H1 (cell line): ENCODE results near the gene TPO. TPM values are rescaled to one million over a fixed set of nuclear protein-coding genes. Genes with fewer than 3 reads are reported as not detected.

ENCODE experiments used
- CTBP2 ChIP-seq: IDR thresholded peaks from 2 replicates; pipeline ENCODE4 v1.7.0; 2011; ENCODE audit warnings: borderline replicate concordance, mild to moderate bottlenecking, moderate library complexity, mixed read lengths, low read length; ENCODE audit not compliant: insufficient read depth, insufficient read length
- TAF1 ChIP-seq: IDR thresholded peaks from 2 replicates; pipeline ENCODE4 v1.6.1; 2011; ENCODE audit warnings: mild to moderate bottlenecking, low read depth, low read length
- polyA plus RNA-seq, 7 experiments: library from polyadenylated mRNA; depleted of rRNA in 3 of 7; stranded (reverse) in 5 of 7; unstranded in 2 of 7; fragments of >200 nt in 5 of 7; fragments of 200-250 nt in 2 of 7; gene quantifications; 1 replicate in 5 of 7; 2 replicates in 1 of 7; 4 replicates in 1 of 7; pipeline versions ENCODE4 v1.2.1 to v1.2.3, GENCODE V29; 2011 to 2013; ENCODE audit warnings: missing spikeins in 2 of 7, mixed read lengths in 2 of 7
- total RNA-seq: library from RNA; stranded (reverse); fragmentation: NEBNext Ultra II Directional; extraction: Animal tissue kit (Norgen Biotek cat#: 25700); gene quantifications from 2 replicates; pipeline ENCODE4 v1.2.1, GENCODE V29; 2021
- TF ChIP-seq, protein P1 (sequence below): IDR thresholded peaks from 2 replicates; pipeline ENCODE4 v1.6.1; 2012; ENCODE audit warnings: low read length, inconsistent platforms

Gene TPO
- total and polyA plus RNA-seq, 2 of the 8 experiments (the other 6 are each of a cell fraction or from before 2014, with no cell fraction given), result not detected

DNA sequence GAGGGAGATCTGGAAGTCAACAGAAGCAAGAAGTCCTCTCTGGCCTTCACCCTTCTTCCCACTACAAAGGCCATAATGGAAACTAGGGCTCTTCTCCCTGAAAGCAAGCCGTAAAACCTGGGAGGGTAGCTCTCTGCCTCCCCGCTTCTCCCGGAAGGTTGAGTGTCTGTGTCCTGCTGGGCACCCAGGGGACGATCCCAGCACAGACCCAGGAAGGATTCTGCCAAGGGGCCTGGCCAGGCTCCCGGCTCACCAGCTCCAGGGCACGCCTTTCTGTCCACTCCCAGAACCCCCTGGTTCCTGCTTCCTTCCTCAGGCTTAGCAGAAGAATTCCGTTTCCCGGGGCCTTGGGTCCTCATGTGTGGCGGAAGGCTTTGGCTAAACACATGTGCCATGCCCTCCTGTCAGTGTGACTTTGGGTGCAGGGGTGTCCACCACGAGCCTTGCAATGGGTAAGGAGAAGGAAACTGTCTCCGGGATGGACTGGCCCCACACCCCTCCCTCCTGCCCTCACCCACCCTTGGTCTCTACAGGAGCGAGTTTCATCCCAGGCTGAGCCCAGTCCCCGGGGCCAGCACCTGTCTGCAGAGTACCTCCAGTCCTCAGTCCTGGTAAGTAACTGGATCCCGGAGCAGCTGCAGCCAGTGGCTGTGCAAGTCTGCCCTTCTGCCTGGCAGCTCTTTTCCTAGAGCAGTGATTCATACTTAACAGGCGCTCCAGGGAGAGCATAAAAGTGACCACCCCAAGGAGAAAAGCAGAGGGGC, 135.8 kb downstream of the TPO start (continued):
- TF ChIP-seq TAF1 (no peak), CTBP2 (no peak)
- TF ChIP-seq, protein P1, sequence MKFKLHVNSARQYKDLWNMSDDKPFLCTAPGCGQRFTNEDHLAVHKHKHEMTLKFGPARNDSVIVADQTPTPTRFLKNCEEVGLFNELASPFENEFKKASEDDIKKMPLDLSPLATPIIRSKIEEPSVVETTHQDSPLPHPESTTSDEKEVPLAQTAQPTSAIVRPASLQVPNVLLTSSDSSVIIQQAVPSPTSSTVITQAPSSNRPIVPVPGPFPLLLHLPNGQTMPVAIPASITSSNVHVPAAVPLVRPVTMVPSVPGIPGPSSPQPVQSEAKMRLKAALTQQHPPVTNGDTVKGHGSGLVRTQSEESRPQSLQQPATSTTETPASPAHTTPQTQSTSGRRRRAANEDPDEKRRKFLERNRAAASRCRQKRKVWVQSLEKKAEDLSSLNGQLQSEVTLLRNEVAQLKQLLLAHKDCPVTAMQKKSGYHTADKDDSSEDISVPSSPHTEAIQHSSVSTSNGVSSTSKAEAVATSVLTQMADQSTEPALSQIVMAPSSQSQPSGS, result no peak
